ENCODE results near the gene N4BP2L2. TPM values are rescaled to one million over a fixed set of nuclear protein-coding genes. Genes with fewer than 3 reads are reported as not detected.
"Not testable (repeated sequence)": the region's sequence is repeated elsewhere in the genome, so short reads cannot be mapped to it uniquely, and the experiment has no call there.

The N4BP2L2 gene
- total and polyA plus RNA-seq, 2 of the 8 experiments (the other 6 are each of a cell fraction or from before 2014, with no cell fraction given) = 14.6 to 67.6 TPM

GRCh38 chr13:32575687-32576086 is 37.1 kb upstream of the N4BP2L2 start:
- H2AFZ ChIP-seq (ENCODE audit: low read length); H4K5ac ChIP-seq (ENCODE audit: insufficient read length, low read depth, low read length); DNase-seq (ENCODE audit: low read depth in 1 of 2, low spot score in 2 of 2); H3K18ac ChIP-seq (ENCODE audit: extremely low read depth, low read length); CTCF ChIA-PET (ENCODE audit: partially characterized antibody); FAIRE-seq; H3K9ac ChIP-seq (replicated peaks in 1 of 4; ENCODE audit: extremely low read depth in 1 of 4, low read depth in 3 of 4, low read length in 3 of 4); H3K4me3 ChIP-seq (ENCODE audit: extremely low read depth in 1 of 4, insufficient read depth in 2 of 4, low read depth in 3 of 4, low read length in 4 of 4); H2BK120ac ChIP-seq (replicated peaks; ENCODE audit: low read depth, low read length); H3K27me3 ChIP-seq (replicated peaks in 1 of 4; ENCODE audit: control insufficient read depth in 3 of 4, extremely low read depth in 1 of 4, insufficient read depth in 3 of 4, low read length in 3 of 4); POLR2A ChIA-PET (ENCODE audit: partially characterized antibody); H3K23me2 ChIP-seq (ENCODE audit: low read depth, low read length); H2AK5ac ChIP-seq (ENCODE audit: low read depth, low read length); H3K36me3 ChIP-seq (ENCODE audit: control insufficient read depth in 2 of 4, insufficient read depth in 4 of 4, low read length in 3 of 4); H3K4me1 ChIP-seq (replicated peaks in 1 of 4; ENCODE audit: control insufficient read depth in 3 of 4, insufficient read depth in 4 of 4, low read length in 3 of 4); H4K91ac ChIP-seq (replicated peaks; ENCODE audit: insufficient read length, low read length); H3K27ac ChIP-seq (ENCODE audit: low read depth, low read length); H3K4ac ChIP-seq (replicated peaks; ENCODE audit: insufficient read length, low read depth, low read length); H3K56ac ChIP-seq (replicated peaks; ENCODE audit: insufficient read length, low read depth, low read length); H2BK20ac ChIP-seq (ENCODE audit: low read length); H2BK12ac ChIP-seq (ENCODE audit: low read depth, low read length); H4K8ac ChIP-seq (ENCODE audit: extremely low read depth, insufficient read depth, low read length); H3K79me1 ChIP-seq (ENCODE audit: low read depth, low read length); H3K4me2 ChIP-seq (ENCODE audit: insufficient read depth in 1 of 2, low read depth in 2 of 2, low read length in 2 of 2); H4K20me1 ChIP-seq (replicated peaks in 1 of 2; ENCODE audit: control insufficient read depth in 1 of 2, insufficient read depth in 2 of 2, low read length in 2 of 2); H3K23ac ChIP-seq (ENCODE audit: insufficient read length); H3K14ac ChIP-seq (ENCODE audit: insufficient read length); H3K79me2 ChIP-seq (ENCODE audit: control insufficient read depth in 1 of 2, insufficient read depth in 2 of 2, low read length in 2 of 2); H2BK15ac ChIP-seq (ENCODE audit: low read length); H2BK5ac ChIP-seq (ENCODE audit: low read depth, low read length): not testable (repeated sequence)
- peaks cover 12 to 13% of the 10 kb centered on the region in 2 experiments for H3K9me3 ChIP-seq (ENCODE audit: insufficient read depth in 2 of 2, low read depth in 1 of 2, low read length in 1 of 2)
- 92% methylated on average over 4 of the region's 4 CpGs; no CpG with 5 or more reads in 1 of the 2 experiments for WGBS, 2 experiments (ENCODE audit: extremely low coverage in 1 of 2, insufficient coverage in 1 of 2, insufficient read length in 1 of 2, insufficient replicate concordance in 2 of 2, low coverage in 1 of 2, low lambda C conversion rate in 2 of 2, missing lambda C conversion rate in 1 of 2)

- not testable (repeated sequence) for H3K23me2 ChIP-seq (ENCODE audit: low read depth, low read length); H3K27ac ChIP-seq (ENCODE audit: low read depth, low read length); H3K14ac ChIP-seq (ENCODE audit: insufficient read length); FAIRE-seq; H2BK5ac ChIP-seq (ENCODE audit: low read depth, low read length); H3K23ac ChIP-seq (ENCODE audit: insufficient read length); H3K36me3 ChIP-seq (ENCODE audit: control insufficient read depth in 2 of 4, insufficient read depth in 4 of 4, low read length in 3 of 4); H2BK15ac ChIP-seq (ENCODE audit: low read length); H3K56ac ChIP-seq (replicated peaks; ENCODE audit: insufficient read length, low read depth, low read length); H3K4ac ChIP-seq (replicated peaks; ENCODE audit: insufficient read length, low read depth, low read length); H2AK5ac ChIP-seq (ENCODE audit: low read depth, low read length); H4K20me1 ChIP-seq (replicated peaks in 1 of 2; ENCODE audit: control insufficient read depth in 1 of 2, insufficient read depth in 2 of 2, low read length in 2 of 2); H2BK20ac ChIP-seq (ENCODE audit: low read length); H3K9me3 ChIP-seq (ENCODE audit: insufficient read depth in 2 of 2, low read depth in 1 of 2, low read length in 1 of 2); H2AFZ ChIP-seq (ENCODE audit: low read length); DNase-seq (ENCODE audit: low read depth in 1 of 2, low spot score in 2 of 2); H3K4me2 ChIP-seq (ENCODE audit: insufficient read depth in 1 of 2, low read depth in 2 of 2, low read length in 2 of 2); H3K9ac ChIP-seq (replicated peaks in 1 of 4; ENCODE audit: extremely low read depth in 1 of 4, low read depth in 3 of 4, low read length in 3 of 4); H3K18ac ChIP-seq (ENCODE audit: extremely low read depth, low read length); H2BK12ac ChIP-seq (ENCODE audit: low read depth, low read length); H4K8ac ChIP-seq (ENCODE audit: extremely low read depth, insufficient read depth, low read length); H2BK120ac ChIP-seq (replicated peaks; ENCODE audit: low read depth, low read length); H4K91ac ChIP-seq (replicated peaks; ENCODE audit: insufficient read length, low read length); H3K79me2 ChIP-seq (ENCODE audit: control insufficient read depth in 1 of 2, insufficient read depth in 2 of 2, low read length in 2 of 2); H3K4me3 ChIP-seq (ENCODE audit: extremely low read depth in 1 of 4, insufficient read depth in 2 of 4, low read depth in 3 of 4, low read length in 4 of 4); H3K27me3 ChIP-seq (replicated peaks in 1 of 4; ENCODE audit: control insufficient read depth in 3 of 4, extremely low read depth in 1 of 4, insufficient read depth in 3 of 4, low read length in 3 of 4); H3K4me1 ChIP-seq (replicated peaks in 1 of 4; ENCODE audit: control insufficient read depth in 3 of 4, insufficient read depth in 4 of 4, low read length in 3 of 4); H3K79me1 ChIP-seq (ENCODE audit: low read depth, low read length); H4K5ac ChIP-seq (ENCODE audit: insufficient read length, low read depth, low read length)
- ChIA-PET POLR2A (ENCODE audit: partially characterized antibody) (interaction anchor here (0.6 kb wide), 1 partner anchor 325 kb away, joined by 3 read pairs; no protein-coding TSS in a partner anchor), CTCF (ENCODE audit: partially characterized antibody) (interaction anchor here (0.6 kb wide), 2 partner anchors 304 to 467 kb away, joined by 3 read pairs; no protein-coding TSS in a partner anchor)
- WGBS, 2 experiments (ENCODE audit: extremely low coverage in 1 of 2, insufficient coverage in 1 of 2, insufficient read length in 1 of 2, insufficient replicate concordance in 2 of 2, low coverage in 1 of 2, low lambda C conversion rate in 2 of 2, missing lambda C conversion rate in 1 of 2) = 86% methylated on average over 1 of the region's 1 CpG; no CpG with 5 or more reads in 1 of the 2 experiments
Measured at GRCh38 chr13:32560842-32561241, 22.2 kb upstream of the N4BP2L2 start.
